Peyer's patch (tissue), 4 donors: ENCODE data around the gene ZNF740. TPM values are rescaled to one million over a fixed set of nuclear protein-coding genes. Genes with fewer than 3 reads are reported as not detected.
A peak's percentile ranks its signal among the peaks of the same experiment; 100 is the strongest.

Experiments
- DNase-seq, 3 donors: peaks; one replicate each; pipeline ENCODE4 v3.0.0-alpha.2; 2017 to 2019
- H3K27ac ChIP-seq, 4 donors: fragments of 200-600 bp; sonication (generic); one replicate each; pipeline ENCODE4 v1.5.1; 2016 to 2019
- H3K27me3 ChIP-seq, 2 donors: fragments of 200-600 bp; sonication (generic); one replicate each; pipeline ENCODE4 v1.5.1; 2019
- H3K36me3 ChIP-seq, 3 donors: fragments of 200-600 bp; sonication (generic); one replicate each; pipeline ENCODE4 v1.5.1; 2016 to 2019
- H3K4me1 ChIP-seq, 4 donors: fragments of 200-600 bp; sonication (generic); one replicate each; pipeline ENCODE4 v1.5.1; 2016 to 2019
- H3K4me3 ChIP-seq, 4 donors: fragments of 200-600 bp; sonication (generic); 1 replicate in 3 of 4; 2 replicates in 1 of 4; pipeline ENCODE4 v1.5.1; 2016 to 2019; ENCODE audit warnings: mild to moderate bottlenecking in 1 of 4
- H3K9me3 ChIP-seq, 4 donors: fragments of 200-600 bp; sonication (generic); one replicate each; pipeline ENCODE4 v1.5.1; 2016 to 2019; ENCODE audit warnings: mild to moderate bottlenecking in 1 of 4
- CTCF ChIP-seq, 6 experiments: fragments of 450-650 bp in 4 of 6; fragments of 200-600 bp in 2 of 6; sonication (generic) in 1 of 6; IDR thresholded peaks; one replicate each; pipeline ENCODE4 v1.5.1; 2017 to 2019; ENCODE audit warnings: antibody characterized with exemption in 6 of 6, mild to moderate bottlenecking in 3 of 6, moderate library complexity in 1 of 6
- POLR2A ChIP-seq, 2 donors: fragments of 450-650 bp; IDR thresholded peaks; one replicate each; pipeline ENCODE4 v1.5.1; 2017; ENCODE audit warnings: antibody characterized with exemption in 2 of 2, mild to moderate bottlenecking in 2 of 2, moderate library complexity in 2 of 2
- total RNA-seq, 4 donors: library from RNA; depleted of rRNA; stranded (reverse); fragments of >200 nt; gene quantifications; one replicate each; pipeline ENCODE4 v1.1.0, GENCODE V29; 2016

The ZNF740 gene
- total RNA-seq, 4 donors from 2014 or later = 11.9 to 38.8 (median 23.1) TPM

- H3K27me3 ChIP-seq = no peaks in the 10 kb centered on the region
- H3K27ac ChIP-seq = no peak overlapping the region
- peaks cover 0 to 18% (median 0%) of the 10 kb centered on the region in 3 donors for H3K36me3 ChIP-seq
- TF ChIP-seq POLR2A (IDR thresholded peaks at IDR 0.05) (no peak), CTCF (IDR thresholded peaks at IDR 0.05) (no peak)
- H3K4me3 ChIP-seq = no peak overlapping the region
- H3K9me3 ChIP-seq = no peaks in the 10 kb centered on the region
- H3K4me1 ChIP-seq = peaks cover 0 to 16% (median under 1%) of the 10 kb centered on the region in 4 donors
- DNase-seq = peak in 1 of 3 donors; percentile 42
Measured at GRCh38 chr12:53193040-53193439, 12.5 kb downstream of the ZNF740 start.

- no peaks in the 10 kb centered on the region for H3K27me3 ChIP-seq
- TF ChIP-seq POLR2A (IDR thresholded peaks at IDR 0.05) = no peak
- no peak for TF ChIP-seq CTCF (IDR thresholded peaks at IDR 0.05)
- peaks cover 0 to 25% (median 9%) of the 10 kb centered on the region in 4 donors for H3K4me1 ChIP-seq
- peaks cover 0 to 10% (median 0%) of the 10 kb centered on the region in 3 donors for H3K36me3 ChIP-seq
- DNase-seq = peak in 1 of 3 donors; percentile 41
- H3K27ac ChIP-seq = no peak overlapping the region
- no peak overlapping the region for H3K4me3 ChIP-seq
- no peaks in the 10 kb centered on the region for H3K9me3 ChIP-seq
Measured at GRCh38 chr12:53193985-53194716, 13.6 kb downstream of the ZNF740 start.

- H3K27me3 ChIP-seq = no peaks in the 10 kb centered on the region
- H3K36me3 ChIP-seq = peaks cover 0 to 10% (median 0%) of the 10 kb centered on the region in 3 donors
- no peak for TF ChIP-seq CTCF (IDR thresholded peaks at IDR 0.05)
- TF ChIP-seq POLR2A (IDR thresholded peaks at IDR 0.05) = no peak
- H3K9me3 ChIP-seq = no peaks in the 10 kb centered on the region
- peaks cover 0 to 23% (median 15%) of the 10 kb centered on the region in 4 donors for H3K4me1 ChIP-seq
- DNase-seq = no peak
- H3K4me3 ChIP-seq = no peak overlapping the region
- H3K27ac ChIP-seq = no peak overlapping the region
Measured at GRCh38 chr12:53194973-53195372, 14.5 kb downstream of the ZNF740 start.

- Histone ChIP-seq H3K4me3 (no peak overlapping the region), H3K9me3 (no peaks in the 10 kb centered on the region), H3K36me3 (peaks cover 0 to 10% (median 0%) of the 10 kb centered on the region in 3 donors), H3K27me3 (no peaks in the 10 kb centered on the region), H3K27ac (no peak overlapping the region), H3K4me1 (peaks cover 0 to 26% (median 21%) of the 10 kb centered on the region in 4 donors)
- peak in 1 of 3 donors; percentile 41 for DNase-seq
- TF ChIP-seq CTCF (IDR thresholded peaks at IDR 0.05) = no peak
- TF ChIP-seq POLR2A (IDR thresholded peaks at IDR 0.05) = no peak
Measured at GRCh38 chr12:53195516-53196420, 15.2 kb downstream of the ZNF740 start.

- TF ChIP-seq CTCF (IDR thresholded peaks at IDR 0.05) (no peak), POLR2A (IDR thresholded peaks at IDR 0.05) (no peak)
- H3K36me3 ChIP-seq = peaks cover 0 to 5% (median 0%) of the 10 kb centered on the region in 3 donors
- no peaks in the 10 kb centered on the region for H3K27me3 ChIP-seq
- peaks cover 0 to 34% (median 24%) of the 10 kb centered on the region in 4 donors for H3K4me1 ChIP-seq
- peak in 1 of 3 donors; percentile 47 for DNase-seq
- H3K4me3 ChIP-seq = no peak overlapping the region
- H3K9me3 ChIP-seq = no peaks in the 10 kb centered on the region
- no peak overlapping the region for H3K27ac ChIP-seq
Measured at GRCh38 chr12:53196486-53196885, 16.0 kb downstream of the ZNF740 start.
